Ramos (cell line): ENCODE results near the gene JARID2.

Experiments used
- in situ Hi-C: fragments of 300-500 bp; cut with MboI; formaldehyde crosslinking; loops from one replicate; pipeline ENCODE4 v1.14.3; 2022; ENCODE audit warnings: low sequenced_read_pairs; ENCODE audit not compliant: unreplicated experiment

The JARID2 gene

GRCh38 chr6:15263780-15264374, 18.0 kb downstream of the JARID2 start:
- in situ Hi-C loops = no loop called here

- in situ Hi-C loops = no loop called here
Observed at GRCh38 chr6:15264412-15264811, 18.5 kb downstream of the JARID2 start.

- in situ Hi-C loops = no loop called here
Observed at GRCh38 chr6:15264902-15265761, 19.3 kb downstream of the JARID2 start.

- in situ Hi-C loops = no loop called here
Observed at GRCh38 chr6:15265787-15266186, 19.9 kb downstream of the JARID2 start.

- in situ Hi-C loops = no loop called here
Observed at GRCh38 chr6:15266423-15266996, 20.6 kb downstream of the JARID2 start.

GRCh38 chr6:15267221-15267620, 21.4 kb downstream of the JARID2 start:
- in situ Hi-C loops = no loop called here

GRCh38 chr6:15268137-15268908, 22.5 kb downstream of the JARID2 start:
- in situ Hi-C loops = no loop called here

- in situ Hi-C loops = no loop called here
Observed at GRCh38 chr6:15269011-15269410, 23.1 kb downstream of the JARID2 start.

- in situ Hi-C loops = no loop called here
Observed at GRCh38 chr6:15269619-15270018, 23.8 kb downstream of the JARID2 start.

- in situ Hi-C loops = no loop called here
Observed at GRCh38 chr6:15270402-15270801, 24.5 kb downstream of the JARID2 start.

- in situ Hi-C loops = no loop called here
Observed at GRCh38 chr6:15272562-15272961, 26.7 kb downstream of the JARID2 start.

- in situ Hi-C loops = no loop called here
Observed at GRCh38 chr6:15274692-15275387, 29.0 kb downstream of the JARID2 start.

GRCh38 chr6:15276036-15276985, 30.4 kb downstream of the JARID2 start:
- in situ Hi-C loops = no loop called here

- in situ Hi-C loops = no loop called here
Observed at GRCh38 chr6:15279047-15279661, 33.3 kb downstream of the JARID2 start.

GRCh38 chr6:15280028-15280427, 34.2 kb downstream of the JARID2 start:
- in situ Hi-C loops = no loop called here

GRCh38 chr6:15280961-15281360, 35.1 kb downstream of the JARID2 start:
- in situ Hi-C loops = no loop called here

GRCh38 chr6:15282334-15282733, 36.5 kb downstream of the JARID2 start:
- in situ Hi-C loops = no loop called here

GRCh38 chr6:15283986-15284361, 38.1 kb downstream of the JARID2 start:
- in situ Hi-C loops = no loop called here

GRCh38 chr6:15284743-15285142, 38.9 kb downstream of the JARID2 start:
- in situ Hi-C loops = no loop called here
